RCC 7860 (cell line): ENCODE measurements around the gene DNMBP.
A peak's percentile ranks its signal among the peaks of the same experiment; 100 is the strongest.
"Not testable (repeated sequence)": the region's sequence is repeated elsewhere in the genome, so short reads cannot be mapped to it uniquely, and the experiment has no call there.

Experiments
- DNase-seq: peaks from one replicate; pipeline ENCODE4 v3.0.0-alpha.2; 2015; ENCODE audit warnings: low spot score
- FAIRE-seq: peaks from 2 replicates; lab custom pipeline; 2012; peaks lifted over from hg19 to GRCh38; lab: Jason Lieb, UNC

DNMBP gene

GRCh38 chr10:99963467-99964165, 46.1 kb downstream of the DNMBP start:
- not testable (repeated sequence) for DNase-seq
- peak; percentile 95 for FAIRE-seq

GRCh38 chr10:99958806-99959205, 50.9 kb downstream of the DNMBP start:
- FAIRE-seq = no peak
- no peak for DNase-seq

GRCh38 chr10:99958302-99958701, 51.4 kb downstream of the DNMBP start:
- no peak for FAIRE-seq

GRCh38 chr10:99953510-99953909, 56.2 kb downstream of the DNMBP start:
- not testable (repeated sequence) for FAIRE-seq, DNase-seq

More at GRCh38 chr10:99958302-99958701, 51.4 kb downstream of the DNMBP start:
- no peak for DNase-seq

- no peak for DNase-seq
These were observed 56.9 kb downstream of the DNMBP start for GRCh38 chr10:99952799-99953198.

GRCh38 chr10:99946051-99946450, 63.7 kb downstream of the DNMBP start:
- not testable (repeated sequence) for DNase-seq

More at GRCh38 chr10:99952799-99953198, 56.9 kb downstream of the DNMBP start:
- FAIRE-seq = no peak

GRCh38 chr10:99945263-99945662, 64.5 kb downstream of the DNMBP start:
- no peak for DNase-seq
- no peak for FAIRE-seq

More at GRCh38 chr10:99946051-99946450, 63.7 kb downstream of the DNMBP start:
- FAIRE-seq = not testable (repeated sequence)

GRCh38 chr10:99944860-99945259, 64.9 kb downstream of the DNMBP start:
- no peak for FAIRE-seq
- DNase-seq = no peak

GRCh38 chr10:99943908-99944307, 65.8 kb downstream of the DNMBP start:
- DNase-seq (no peak), FAIRE-seq (no peak)

- FAIRE-seq (no peak), DNase-seq (no peak)
These were observed 67.6 kb downstream of the DNMBP start for GRCh38 chr10:99941942-99942820.

- FAIRE-seq (no peak), DNase-seq (no peak)
These were observed 71.2 kb downstream of the DNMBP start for GRCh38 chr10:99938563-99938962.

- DNase-seq (no peak), FAIRE-seq (no peak)
These were observed 72.1 kb downstream of the DNMBP start for GRCh38 chr10:99937630-99938029.

GRCh38 chr10:99932203-99932957, 77.4 kb downstream of the DNMBP start:
- DNase-seq = not testable (repeated sequence)
- peak; percentile 90 for FAIRE-seq

- DNase-seq = peak; percentile 32
- no peak for FAIRE-seq
These were observed 78.8 kb downstream of the DNMBP start for GRCh38 chr10:99930731-99931550.

GRCh38 chr10:99929360-99929759, 80.4 kb downstream of the DNMBP start:
- FAIRE-seq = no peak
- DNase-seq = no peak

GRCh38 chr10:99927721-99928280, 81.9 kb downstream of the DNMBP start:
- FAIRE-seq = no peak
- no peak for DNase-seq

GRCh38 chr10:99926925-99927720, 82.6 kb downstream of the DNMBP start:
- FAIRE-seq (no peak), DNase-seq (no peak)

GRCh38 chr10:99924451-99925255, 85.1 kb downstream of the DNMBP start:
- no peak for DNase-seq
- no peak for FAIRE-seq
